Measurements from ENCODE around the gene KMT2E.
"Not testable (repeated sequence)": the region's sequence is repeated elsewhere in the genome, so short reads cannot be mapped to it uniquely, and the experiment has no call there.

Gene KMT2E

DNA sequence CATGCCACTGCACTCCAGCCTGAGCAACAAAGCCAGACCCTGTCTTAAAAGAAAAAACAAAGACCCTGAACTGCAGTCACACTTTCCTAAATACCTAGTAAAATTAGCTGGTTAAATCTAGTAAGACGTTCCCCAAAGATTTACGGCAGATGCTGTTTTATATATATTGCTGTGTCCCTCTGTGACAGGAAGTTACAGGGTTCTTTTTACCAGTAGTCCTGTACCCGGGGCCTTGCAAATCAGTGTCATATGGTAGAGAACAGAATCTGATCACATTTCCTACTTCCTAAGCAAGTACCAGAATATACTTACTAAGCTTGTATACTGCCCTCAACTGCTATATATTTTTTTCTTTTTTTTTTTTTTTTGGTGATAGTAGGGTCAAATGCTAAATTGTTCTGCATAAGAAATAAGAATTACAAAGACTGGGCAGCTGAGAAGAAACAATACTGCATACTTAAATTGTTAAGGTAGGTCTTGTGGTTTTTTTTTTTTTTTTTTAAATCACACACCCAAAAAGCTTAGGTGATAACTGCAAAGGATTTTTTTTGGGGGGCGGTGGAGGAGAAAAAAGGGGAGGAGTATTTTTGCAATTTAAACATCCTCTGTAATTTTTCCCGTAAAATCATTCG, 27.3 kb upstream of the KMT2E start:
- H3K4me3 ChIP-seq (ENCODE audit: low read depth, low read length), result no peak overlapping the region
- H3K27ac ChIP-seq (ENCODE audit: low read depth, low read length), result no peak overlapping the region
- H3K79me2 ChIP-seq (ENCODE audit: control insufficient read depth, insufficient read depth, low read length, poor library complexity), result peaks cover 15% of the 10 kb centered on the region
- H3K4me2 ChIP-seq (ENCODE audit: low read length), result no peak overlapping the region
- no peak overlapping the region for H4K91ac ChIP-seq (ENCODE audit: low read depth, low read length)
- no peaks in the 10 kb centered on the region for H3K27me3 ChIP-seq (ENCODE audit: insufficient read depth, low read length)
- peaks cover 11 to 15% of the 10 kb centered on the region in 2 experiments for H3K36me3 ChIP-seq (ENCODE audit: control insufficient read depth in 1 of 2, insufficient read depth in 2 of 2, low read length in 2 of 2)
- H3K18ac ChIP-seq (ENCODE audit: low read length), result no peak overlapping the region
- DNase-seq, result no peak
- H2BK5ac ChIP-seq (ENCODE audit: low read depth, low read length, poor library complexity), result no peak overlapping the region
- no peak overlapping the region for H3K23ac ChIP-seq (ENCODE audit: low read length)
- no peak overlapping the region for H2BK12ac ChIP-seq (ENCODE audit: low read length)
- H3K14ac ChIP-seq (ENCODE audit: low read length), result no peak overlapping the region
- no CpG with 5 or more reads among the region's 6 CpGs for WGBS (ENCODE audit: extremely low coverage, insufficient coverage, insufficient read length)
- H2BK120ac ChIP-seq (ENCODE audit: insufficient read depth, low read length, poor library complexity), result no peak overlapping the region
- no peak overlapping the region for H3K9ac ChIP-seq (ENCODE audit: low read length)
- H3K79me1 ChIP-seq (ENCODE audit: low read length), result peaks cover 8% of the 10 kb centered on the region
- no peak overlapping the region for H2AFZ ChIP-seq (ENCODE audit: insufficient read depth, low read length, poor library complexity)
- H4K12ac ChIP-seq (ENCODE audit: low read depth, low read length), result no peak overlapping the region
- H3K9me3 ChIP-seq (ENCODE audit: insufficient read depth, low read depth, low read length), result no peaks in the 10 kb centered on the region
- peak overlapping the region; percentile 36 for H3K4ac ChIP-seq (ENCODE audit: low read depth, low read length)
- H4K8ac ChIP-seq (ENCODE audit: low read depth, low read length), result no peak overlapping the region
- H2AK5ac ChIP-seq (ENCODE audit: low read length), result no peak overlapping the region
- peaks cover 6 to 8% of the 10 kb centered on the region in 2 experiments for H3K4me1 ChIP-seq (ENCODE audit: control insufficient read depth in 1 of 2, insufficient read depth in 2 of 2, low read length in 2 of 2)

- WGBS (ENCODE audit: extremely low coverage, insufficient coverage, insufficient read length), result no CpG with 5 or more reads among the region's 14 CpGs
- not testable (repeated sequence) for H2AFZ ChIP-seq (ENCODE audit: insufficient read depth, low read length, poor library complexity); H2AK5ac ChIP-seq (ENCODE audit: low read length)
Measured at GRCh38 chr7:104987403-104987802, 26.6 kb upstream of the KMT2E start.

GRCh38 chr7:104990983-104991382, 23.0 kb upstream of the KMT2E start:
- no peak overlapping the region for H3K4me3 ChIP-seq (ENCODE audit: low read depth, low read length)
- H3K79me2 ChIP-seq (ENCODE audit: control insufficient read depth, insufficient read depth, low read length, poor library complexity), result peaks cover 13% of the 10 kb centered on the region
- H3K14ac ChIP-seq (ENCODE audit: low read length), result no peak overlapping the region
- DNase-seq, result no peak
- H4K8ac ChIP-seq (ENCODE audit: low read depth, low read length), result no peak overlapping the region
- H3K18ac ChIP-seq (ENCODE audit: low read length), result no peak overlapping the region
- H3K4ac ChIP-seq (ENCODE audit: low read depth, low read length), result peak overlapping the region; percentile 67
- no peaks in the 10 kb centered on the region for H3K79me1 ChIP-seq (ENCODE audit: low read length)
- no peak overlapping the region for H3K4me2 ChIP-seq (ENCODE audit: low read length)
- H2BK5ac ChIP-seq (ENCODE audit: low read depth, low read length, poor library complexity), result no peak overlapping the region
- no peak overlapping the region for H2AFZ ChIP-seq (ENCODE audit: insufficient read depth, low read length, poor library complexity)
- no peak overlapping the region for H3K9ac ChIP-seq (ENCODE audit: low read length)
- H2AK5ac ChIP-seq (ENCODE audit: low read length), result no peak overlapping the region
- no peak overlapping the region for H4K91ac ChIP-seq (ENCODE audit: low read depth, low read length)
- no peaks in the 10 kb centered on the region for H3K4me1 ChIP-seq (ENCODE audit: control insufficient read depth in 1 of 2, insufficient read depth in 2 of 2, low read length in 2 of 2)
- no peak overlapping the region for H3K23ac ChIP-seq (ENCODE audit: low read length)
- H2BK120ac ChIP-seq (ENCODE audit: insufficient read depth, low read length, poor library complexity), result no peak overlapping the region
- peaks cover 11 to 12% of the 10 kb centered on the region in 2 experiments for H3K36me3 ChIP-seq (ENCODE audit: control insufficient read depth in 1 of 2, insufficient read depth in 2 of 2, low read length in 2 of 2)
- no peaks in the 10 kb centered on the region for H3K27me3 ChIP-seq (ENCODE audit: insufficient read depth, low read length)
- H3K27ac ChIP-seq (ENCODE audit: low read depth, low read length), result no peak overlapping the region
- no peaks in the 10 kb centered on the region for H3K9me3 ChIP-seq (ENCODE audit: insufficient read depth, low read depth, low read length)
- H4K12ac ChIP-seq (ENCODE audit: low read depth, low read length), result no peak overlapping the region
- no peak overlapping the region for H2BK12ac ChIP-seq (ENCODE audit: low read length)
- WGBS (ENCODE audit: extremely low coverage, insufficient coverage, insufficient read length), result no CpG with 5 or more reads among the region's 7 CpGs

More at GRCh38 chr7:104987403-104987802, 26.6 kb upstream of the KMT2E start:
- not testable (repeated sequence) for H3K79me1 ChIP-seq (ENCODE audit: low read length); H4K91ac ChIP-seq (ENCODE audit: low read depth, low read length); H2BK5ac ChIP-seq (ENCODE audit: low read depth, low read length, poor library complexity); H3K9me3 ChIP-seq (ENCODE audit: insufficient read depth, low read depth, low read length); DNase-seq; H3K4me1 ChIP-seq (ENCODE audit: control insufficient read depth in 1 of 2, insufficient read depth in 2 of 2, low read length in 2 of 2); H3K18ac ChIP-seq (ENCODE audit: low read length); H3K9ac ChIP-seq (ENCODE audit: low read length); H3K4me2 ChIP-seq (ENCODE audit: low read length); H3K27me3 ChIP-seq (ENCODE audit: insufficient read depth, low read length); H2BK12ac ChIP-seq (ENCODE audit: low read length); H2BK120ac ChIP-seq (ENCODE audit: insufficient read depth, low read length, poor library complexity); H3K27ac ChIP-seq (ENCODE audit: low read depth, low read length); H3K23ac ChIP-seq (ENCODE audit: low read length); H4K8ac ChIP-seq (ENCODE audit: low read depth, low read length); H3K4me3 ChIP-seq (ENCODE audit: low read depth, low read length); H4K12ac ChIP-seq (ENCODE audit: low read depth, low read length); H3K14ac ChIP-seq (ENCODE audit: low read length)
- Histone ChIP-seq H3K4ac (ENCODE audit: low read depth, low read length) (peak overlapping the region; percentile 27), H3K79me2 (ENCODE audit: control insufficient read depth, insufficient read depth, low read length, poor library complexity) (peaks cover 15% of the 10 kb centered on the region), H3K36me3 (ENCODE audit: control insufficient read depth in 1 of 2, insufficient read depth in 2 of 2, low read length in 2 of 2) (peaks cover 11 to 17% of the 10 kb centered on the region in 2 experiments)

GRCh38 chr7:104992306-104992705, 21.7 kb upstream of the KMT2E start:
- Histone ChIP-seq H3K79me2 (ENCODE audit: control insufficient read depth, insufficient read depth, low read length, poor library complexity) (peaks cover 13% of the 10 kb centered on the region), H4K8ac (ENCODE audit: low read depth, low read length) (no peak overlapping the region), H3K27ac (ENCODE audit: low read depth, low read length) (no peak overlapping the region), H2BK5ac (ENCODE audit: low read depth, low read length, poor library complexity) (no peak overlapping the region), H3K9me3 (ENCODE audit: insufficient read depth, low read depth, low read length) (no peaks in the 10 kb centered on the region), H3K27me3 (ENCODE audit: insufficient read depth, low read length) (no peaks in the 10 kb centered on the region), H3K18ac (ENCODE audit: low read length) (no peak overlapping the region), H3K4me2 (ENCODE audit: low read length) (no peak overlapping the region), H3K4ac (ENCODE audit: low read depth, low read length) (no peak overlapping the region), H4K12ac (ENCODE audit: low read depth, low read length) (no peak overlapping the region), H3K14ac (ENCODE audit: low read length) (no peak overlapping the region), H3K36me3 (ENCODE audit: control insufficient read depth in 1 of 2, insufficient read depth in 2 of 2, low read length in 2 of 2) (peaks cover 9% of the 10 kb centered on the region in 2 experiments), H3K4me1 (ENCODE audit: control insufficient read depth in 1 of 2, insufficient read depth in 2 of 2, low read length in 2 of 2) (no peaks in the 10 kb centered on the region), H3K23ac (ENCODE audit: low read length) (no peak overlapping the region), H2BK120ac (ENCODE audit: insufficient read depth, low read length, poor library complexity) (no peak overlapping the region), H3K79me1 (ENCODE audit: low read length) (no peaks in the 10 kb centered on the region), H2BK12ac (ENCODE audit: low read length) (no peak overlapping the region), H4K91ac (ENCODE audit: low read depth, low read length) (no peak overlapping the region), H3K4me3 (ENCODE audit: low read depth, low read length) (no peak overlapping the region), H2AK5ac (ENCODE audit: low read length) (no peak overlapping the region), H3K9ac (ENCODE audit: low read length) (no peak overlapping the region), H2AFZ (ENCODE audit: insufficient read depth, low read length, poor library complexity) (no peak overlapping the region)
- no CpG with 5 or more reads among the region's 2 CpGs for WGBS (ENCODE audit: extremely low coverage, insufficient coverage, insufficient read length)
- no peak for DNase-seq

Data from trophoblast cell (in vitro differentiated cells and primary cell).